IPS-18a (cell line): ENCODE measurements around the gene SPPL2B.

Experiments used
- H3K27ac ChIP-seq: one replicate; pipeline ENCODE4 v1.5.1; 2013; ENCODE audit warnings: low read length
- H3K27me3 ChIP-seq: one replicate; pipeline ENCODE4 v1.6.1; 2013; ENCODE audit warnings: mild to moderate bottlenecking, low read length; ENCODE audit not compliant: control insufficient read depth, insufficient read depth
- H3K36me3 ChIP-seq: one replicate; pipeline ENCODE4 v1.6.1; 2013; ENCODE audit warnings: low read depth, low read length; ENCODE audit not compliant: control insufficient read depth
- H3K4me1 ChIP-seq: one replicate; pipeline ENCODE4 v1.6.1; 2013; ENCODE audit warnings: low read depth, low read length; ENCODE audit not compliant: control insufficient read depth
- H3K4me3 ChIP-seq: one replicate; pipeline ENCODE4 v1.5.1; 2013; ENCODE audit warnings: low read length
- H3K9ac ChIP-seq: one replicate; pipeline ENCODE4 v1.6.1; 2013; ENCODE audit warnings: mild to moderate bottlenecking, low read length, moderate library complexity
- H3K9me3 ChIP-seq: one replicate; pipeline ENCODE4 v1.6.1; 2013; ENCODE audit warnings: low read depth, low read length; ENCODE audit not compliant: control insufficient read depth

Gene SPPL2B

GRCh38 chr19:2329149-2329478, 630 bp downstream of the SPPL2B start:
- Histone ChIP-seq H3K9me3 (no peaks in the 10 kb centered on the region), H3K4me3 (peak overlapping the region; percentile 94), H3K9ac (peak overlapping the region; percentile 82), H3K36me3 (no peaks in the 10 kb centered on the region), H3K4me1 (peaks cover 21% of the 10 kb centered on the region), H3K27ac (peak overlapping the region; percentile 24), H3K27me3 (no peaks in the 10 kb centered on the region)

- H3K27ac ChIP-seq = peak overlapping the region; percentile 24
- peak overlapping the region; percentile 82 for H3K9ac ChIP-seq
- no peaks in the 10 kb centered on the region for H3K36me3 ChIP-seq
- peaks cover 21% of the 10 kb centered on the region for H3K4me1 ChIP-seq
- peak overlapping the region; percentile 94 for H3K4me3 ChIP-seq
- H3K27me3 ChIP-seq = no peaks in the 10 kb centered on the region
- no peaks in the 10 kb centered on the region for H3K9me3 ChIP-seq
These were observed 1.0 kb downstream of the SPPL2B start for GRCh38 chr19:2329501-2329916.

GRCh38 chr19:2330255-2330631, 1.8 kb downstream of the SPPL2B start:
- Histone ChIP-seq H3K9me3 (no peaks in the 10 kb centered on the region), H3K9ac (no peak overlapping the region), H3K27ac (no peak overlapping the region), H3K4me1 (peaks cover 21% of the 10 kb centered on the region), H3K4me3 (no peak overlapping the region), H3K36me3 (no peaks in the 10 kb centered on the region), H3K27me3 (no peaks in the 10 kb centered on the region)

DNA sequence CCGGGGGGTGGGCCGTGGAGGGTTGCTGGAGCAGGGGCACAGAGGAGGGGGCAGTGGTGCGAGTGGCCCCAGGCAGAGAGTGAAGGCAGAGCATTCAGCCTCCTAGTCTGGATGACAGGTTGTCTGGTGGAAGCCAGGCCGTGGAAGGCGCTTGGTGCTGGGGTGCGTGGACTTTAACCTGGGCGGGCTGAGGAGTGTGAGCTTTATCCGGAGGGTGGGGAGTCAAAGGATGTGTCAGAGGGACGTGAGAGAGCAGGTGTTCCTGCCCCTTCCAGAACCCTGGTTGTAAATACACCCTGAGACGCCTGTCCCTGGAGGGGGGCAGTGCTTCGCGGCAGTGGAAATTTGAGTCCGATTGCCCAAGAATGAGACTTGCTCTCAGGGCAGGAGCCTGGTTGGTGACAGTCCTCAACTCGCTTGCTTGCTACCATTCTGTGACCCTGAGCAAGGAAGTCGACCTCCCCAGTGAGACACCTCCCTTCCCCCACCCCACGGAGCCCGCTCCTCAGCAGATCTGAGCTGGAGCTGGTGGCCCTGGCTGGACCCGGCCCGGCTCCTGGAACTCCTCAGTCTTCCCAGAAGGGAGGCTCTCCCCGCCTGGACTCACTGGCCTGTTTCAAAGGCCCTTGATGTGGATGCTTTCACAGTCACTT, 2.3 kb downstream of the SPPL2B start:
- Histone ChIP-seq H3K9ac (no peak overlapping the region), H3K4me1 (peaks cover 21% of the 10 kb centered on the region), H3K27me3 (no peaks in the 10 kb centered on the region), H3K27ac (no peak overlapping the region), H3K9me3 (no peaks in the 10 kb centered on the region), H3K4me3 (no peak overlapping the region), H3K36me3 (no peaks in the 10 kb centered on the region)

GRCh38 chr19:2331601-2332246, 3.2 kb downstream of the SPPL2B start:
- Histone ChIP-seq H3K9me3 (no peaks in the 10 kb centered on the region), H3K9ac (no peak overlapping the region), H3K4me3 (no peak overlapping the region), H3K36me3 (no peaks in the 10 kb centered on the region), H3K27me3 (no peaks in the 10 kb centered on the region), H3K4me1 (peaks cover 21% of the 10 kb centered on the region), H3K27ac (no peak overlapping the region)

DNA sequence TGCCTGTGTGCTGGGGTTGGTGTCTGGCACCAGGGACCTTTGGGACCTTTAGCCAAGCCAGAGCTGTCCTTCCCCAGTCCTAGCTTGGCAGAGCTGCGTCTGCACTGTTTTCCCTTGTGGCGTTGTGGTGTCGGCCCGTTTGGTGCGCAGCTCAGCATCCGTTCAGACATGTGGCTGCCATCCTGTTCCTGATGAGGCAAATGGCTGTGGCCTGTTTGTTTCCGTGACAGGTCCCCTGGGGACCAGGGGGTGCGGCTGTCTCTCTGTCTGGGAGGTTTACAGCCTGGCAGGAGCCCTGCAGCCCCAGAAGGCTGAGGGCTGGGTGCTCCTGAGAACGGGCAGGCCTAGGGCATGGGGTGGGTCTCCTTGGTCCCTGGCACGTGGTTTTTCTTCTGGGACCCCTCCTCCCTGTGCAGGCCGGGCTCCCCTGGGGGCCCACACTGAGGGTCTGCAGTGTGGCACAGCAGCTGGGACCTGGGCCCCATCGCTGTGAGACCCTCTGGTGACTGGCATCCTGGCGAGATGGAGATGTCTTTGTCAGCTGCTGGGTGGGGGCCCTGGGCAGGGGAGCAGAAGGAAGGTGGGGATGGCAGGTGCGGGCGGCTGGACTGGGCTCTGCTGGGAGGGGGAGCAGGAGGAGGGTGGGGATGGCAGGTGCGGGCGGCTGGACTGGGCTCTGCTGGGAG, 4.0 kb downstream of the SPPL2B start:
- Histone ChIP-seq H3K4me1 (peaks cover 21% of the 10 kb centered on the region), H3K36me3 (no peaks in the 10 kb centered on the region), H3K27me3 (no peaks in the 10 kb centered on the region), H3K4me3 (no peak overlapping the region), H3K9ac (no peak overlapping the region), H3K27ac (no peak overlapping the region), H3K9me3 (no peaks in the 10 kb centered on the region)

DNA sequence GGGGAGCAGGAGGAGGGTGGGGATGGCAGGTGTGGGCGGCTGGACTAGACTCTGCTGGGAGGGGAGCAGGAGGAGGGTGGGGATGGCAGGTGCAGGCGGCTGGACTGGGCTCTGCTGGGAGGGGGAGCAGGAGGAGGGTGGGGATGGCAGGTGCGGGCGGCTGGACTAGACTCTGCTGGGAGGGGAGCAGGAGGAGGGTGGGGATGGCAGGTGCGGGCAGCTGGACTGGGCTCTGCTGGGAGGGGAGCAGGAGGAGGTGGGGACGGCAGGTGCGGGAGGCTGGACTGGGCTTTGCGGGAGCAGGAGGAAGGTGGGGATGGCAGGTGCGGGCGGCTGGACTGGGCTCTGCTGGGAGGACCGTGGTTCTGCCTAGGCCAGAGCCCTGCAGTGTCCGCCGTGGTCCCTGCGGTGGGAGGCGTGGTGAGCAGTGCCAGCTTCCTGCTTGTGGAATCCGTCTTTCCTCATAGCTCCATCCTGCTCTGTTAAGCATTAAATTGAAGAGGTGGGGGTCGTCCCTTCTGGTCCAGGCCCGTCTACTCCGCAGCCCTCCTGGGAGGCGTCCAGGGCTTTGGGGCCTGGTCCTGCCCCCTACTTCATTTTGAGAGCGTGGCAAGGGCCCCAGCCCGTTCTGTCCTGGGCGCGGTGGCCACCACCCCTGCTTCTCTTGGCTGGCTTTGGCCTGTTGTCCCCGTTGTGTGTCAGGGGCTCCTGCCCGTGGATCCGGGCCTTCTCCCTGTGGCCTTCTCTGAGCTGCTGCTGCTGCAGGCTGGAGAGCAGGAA, 4.7 kb downstream of the SPPL2B start:
- no peak overlapping the region for H3K27ac ChIP-seq
- H3K4me1 ChIP-seq = peaks cover 21% of the 10 kb centered on the region
- H3K27me3 ChIP-seq = no peaks in the 10 kb centered on the region
- no peaks in the 10 kb centered on the region for H3K9me3 ChIP-seq
- no peaks in the 10 kb centered on the region for H3K36me3 ChIP-seq
- H3K9ac ChIP-seq = no peak overlapping the region
- H3K4me3 ChIP-seq = no peak overlapping the region

- peaks cover 21% of the 10 kb centered on the region for H3K4me1 ChIP-seq
- no peaks in the 10 kb centered on the region for H3K27me3 ChIP-seq
- H3K36me3 ChIP-seq = no peaks in the 10 kb centered on the region
- no peaks in the 10 kb centered on the region for H3K9me3 ChIP-seq
- H3K4me3 ChIP-seq = no peak overlapping the region
- no peak overlapping the region for H3K9ac ChIP-seq
- H3K27ac ChIP-seq = no peak overlapping the region
These were observed 5.3 kb downstream of the SPPL2B start for GRCh38 chr19:2333807-2334211.

DNA sequence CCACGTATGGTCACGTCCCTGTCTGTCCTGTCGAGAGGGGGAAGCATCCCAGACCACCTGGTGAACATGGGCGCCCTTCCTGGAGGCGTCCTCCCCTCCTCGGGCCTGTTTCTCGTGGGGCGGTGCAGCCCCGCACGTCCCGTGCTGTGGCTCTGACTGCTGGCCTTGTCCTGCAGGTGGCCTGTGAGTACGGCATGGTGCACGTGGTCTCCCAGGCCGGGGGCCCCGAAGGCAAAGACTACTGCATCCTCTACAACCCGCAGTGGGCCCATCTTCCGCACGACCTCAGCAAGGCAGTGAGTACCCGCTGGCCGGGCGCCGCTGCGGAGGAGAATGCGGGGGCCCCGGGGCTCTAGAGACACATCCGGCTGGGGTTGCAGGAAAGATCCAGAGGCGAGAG, 5.9 kb downstream of the SPPL2B start:
- Histone ChIP-seq H3K9ac (no peak overlapping the region), H3K36me3 (no peaks in the 10 kb centered on the region), H3K27ac (no peak overlapping the region)

GRCh38 chr19:2334986-2335846, 6.7 kb downstream of the SPPL2B start:
- Histone ChIP-seq H3K9me3 (no peaks in the 10 kb centered on the region), H3K36me3 (no peaks in the 10 kb centered on the region), H3K4me3 (no peak overlapping the region), H3K27ac (no peak overlapping the region), H3K27me3 (no peaks in the 10 kb centered on the region), H3K9ac (no peak overlapping the region), H3K4me1 (peaks cover 13% of the 10 kb centered on the region)

More for the DNA sequence above, 5.9 kb downstream of the SPPL2B start:
- Histone ChIP-seq H3K27me3 (no peaks in the 10 kb centered on the region), H3K4me3 (no peak overlapping the region), H3K9me3 (no peaks in the 10 kb centered on the region), H3K4me1 (peaks cover 18% of the 10 kb centered on the region)

DNA sequence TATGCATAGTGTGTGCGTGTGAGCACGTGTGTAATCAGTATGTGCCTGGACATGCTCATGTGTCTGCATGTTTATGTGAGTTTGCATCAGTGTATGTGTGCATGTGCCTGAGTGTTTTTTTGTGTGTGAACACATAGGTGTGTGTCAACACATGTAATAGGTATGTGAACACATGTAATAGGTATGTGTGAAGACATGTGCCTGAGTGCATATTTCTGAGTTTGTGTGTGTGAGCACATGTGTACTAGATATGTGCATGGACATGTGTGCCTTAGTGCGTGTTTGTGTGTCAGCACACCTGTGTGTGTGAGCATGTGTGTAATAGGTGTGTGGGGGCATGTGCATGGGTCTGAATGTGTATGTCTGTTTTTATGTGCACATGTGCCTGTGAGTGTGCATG, 7.4 kb downstream of the SPPL2B start:
- H3K9me3 ChIP-seq = no peaks in the 10 kb centered on the region
- H3K9ac ChIP-seq = no peak overlapping the region
- H3K4me3 ChIP-seq = no peak overlapping the region
- no peak overlapping the region for H3K27ac ChIP-seq
- no peaks in the 10 kb centered on the region for H3K27me3 ChIP-seq
- no peaks in the 10 kb centered on the region for H3K36me3 ChIP-seq
- H3K4me1 ChIP-seq = peaks cover 7% of the 10 kb centered on the region
